Activated CD4-positive, alpha-beta T cell treated with anti-CD3 and anti-CD28 coated beads for 48 hours (primary cell): Measurements from ENCODE around the gene TMEM234.

ENCODE experiments used
- DNase-seq: peaks from one replicate; pipeline ENCODE4 v3.0.0-alpha.2; 2020

The TMEM234 gene

GRCh38 chr1:32199043-32199716, 23.0 kb downstream of the TMEM234 start:
- no peak for DNase-seq

DNA sequence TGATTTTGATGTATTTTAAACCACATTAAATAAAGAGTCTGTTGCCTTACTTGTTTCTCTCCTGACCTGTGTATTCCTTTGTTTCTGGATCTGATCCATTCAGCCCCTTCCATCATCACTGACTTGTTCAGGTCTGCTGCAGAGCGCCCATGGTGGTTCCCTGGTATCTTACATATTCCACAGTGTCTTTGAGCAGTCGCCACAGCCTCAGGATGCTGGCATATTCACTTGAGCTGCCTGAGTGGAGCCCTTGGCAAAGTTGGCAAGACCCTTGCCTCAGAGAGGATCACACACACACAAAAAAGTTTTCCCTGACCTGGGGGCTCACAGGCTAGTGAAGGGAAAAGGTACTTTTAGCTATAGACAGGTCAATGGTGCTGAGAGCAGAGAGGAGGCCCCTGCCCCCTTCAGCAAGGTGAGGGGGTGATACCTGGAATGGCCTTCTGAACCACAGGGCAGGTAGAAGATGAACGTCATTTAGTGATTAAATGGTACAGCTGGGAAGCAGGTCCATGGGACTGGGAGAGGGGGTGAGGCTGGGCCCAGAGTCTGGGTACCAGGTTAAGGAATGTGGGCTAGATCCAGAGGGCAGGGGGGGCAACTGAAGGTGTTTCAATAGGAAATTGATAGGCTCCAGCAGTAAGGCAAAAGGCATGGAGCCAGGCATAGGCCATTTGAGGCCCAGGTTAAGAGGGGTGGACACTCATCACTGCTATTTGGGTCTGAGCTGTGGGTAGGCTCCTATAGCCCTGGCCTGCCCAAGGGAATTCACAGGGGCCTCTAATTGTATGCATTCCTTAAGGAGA, 23.7 kb downstream of the TMEM234 start:
- no peak for DNase-seq

DNA sequence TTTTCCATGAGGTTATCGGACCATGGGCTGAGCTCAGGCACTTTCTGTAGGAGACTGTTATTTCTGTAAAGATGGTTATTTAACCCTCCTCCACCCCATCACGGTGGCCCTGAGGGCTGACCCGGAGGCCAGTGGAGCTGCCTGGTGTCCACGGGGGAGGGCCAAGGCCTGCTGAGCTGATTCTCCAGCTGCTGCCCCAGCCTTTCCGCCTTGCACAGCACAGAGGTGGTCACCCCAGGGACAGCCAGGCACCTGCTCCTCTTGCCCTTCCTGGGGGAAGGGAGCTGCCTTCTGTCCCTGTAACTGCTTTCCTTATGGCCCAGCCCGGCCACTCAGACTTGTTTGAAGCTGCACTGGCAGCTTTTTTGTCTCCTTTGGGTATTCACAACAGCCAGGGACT, 24.3 kb downstream of the TMEM234 start:
- DNase-seq: no peak

GRCh38 chr1:32197074-32197473, 25.1 kb downstream of the TMEM234 start:
- no peak for DNase-seq

DNA sequence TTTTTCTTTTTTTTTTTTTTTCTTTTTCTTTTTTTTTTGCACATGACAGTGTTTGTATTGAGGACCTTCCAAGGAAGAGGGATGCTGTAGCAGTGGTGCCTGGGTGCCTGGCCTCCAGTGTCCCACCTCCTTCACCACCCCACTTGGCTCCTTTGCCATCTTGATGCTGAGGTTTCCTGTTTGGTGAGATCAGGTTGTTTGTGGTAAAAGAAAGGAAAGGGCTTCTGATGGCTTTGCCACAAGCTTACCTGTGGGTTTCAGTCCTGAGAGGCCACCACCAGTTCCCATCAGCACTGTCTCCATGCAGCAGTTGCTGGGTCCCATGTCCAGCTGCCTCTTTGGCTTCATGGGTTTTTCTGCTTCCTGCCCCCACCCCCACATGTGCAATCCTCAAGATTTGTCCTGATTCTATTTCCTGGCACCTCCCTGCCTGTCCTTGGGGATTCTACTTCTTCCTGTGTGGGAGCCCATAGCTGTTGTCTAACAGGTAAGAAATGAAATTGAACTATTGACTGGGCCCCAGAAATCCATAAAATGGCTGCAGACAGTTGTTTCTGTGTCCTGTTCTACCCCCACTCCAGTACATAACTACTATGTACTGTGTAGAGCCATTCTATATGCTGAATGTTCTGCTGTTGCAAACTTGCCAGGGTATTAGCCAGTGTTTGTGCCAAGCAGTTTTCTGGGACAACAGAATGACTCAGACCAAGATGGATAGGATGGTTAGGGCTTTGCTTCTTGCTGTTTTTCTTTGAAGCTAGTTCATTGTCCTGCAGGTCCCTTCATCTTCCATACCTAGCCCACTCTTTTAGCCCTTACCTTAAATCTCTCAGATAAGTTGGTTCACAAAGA, 26.0 kb downstream of the TMEM234 start:
- DNase-seq: no peak

DNA sequence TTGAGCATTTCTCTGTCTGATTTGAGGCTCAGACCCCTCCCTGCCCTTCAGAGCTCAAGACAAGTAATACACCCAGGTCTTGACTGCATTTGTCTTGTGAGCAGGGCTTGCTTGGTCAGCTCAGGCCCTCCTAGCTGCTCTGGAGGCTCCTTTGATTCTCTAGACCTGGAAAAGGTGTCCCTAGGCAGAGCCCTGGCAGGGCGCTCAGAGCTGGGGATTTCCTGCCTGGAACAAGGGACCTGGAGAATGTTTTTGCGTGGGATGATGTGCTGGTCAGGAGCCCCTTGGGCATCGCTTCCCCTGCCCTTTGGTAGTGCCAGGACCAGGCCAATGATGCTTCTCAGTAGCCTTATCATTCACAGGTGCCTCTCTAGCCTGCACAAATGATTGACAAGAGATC, 26.6 kb downstream of the TMEM234 start:
- no peak for DNase-seq

- DNase-seq: no peak
These were observed 27.2 kb downstream of the TMEM234 start for GRCh38 chr1:32194984-32195383.

- DNase-seq: no peak
These were observed 29.8 kb downstream of the TMEM234 start for GRCh38 chr1:32192220-32192948.

DNA sequence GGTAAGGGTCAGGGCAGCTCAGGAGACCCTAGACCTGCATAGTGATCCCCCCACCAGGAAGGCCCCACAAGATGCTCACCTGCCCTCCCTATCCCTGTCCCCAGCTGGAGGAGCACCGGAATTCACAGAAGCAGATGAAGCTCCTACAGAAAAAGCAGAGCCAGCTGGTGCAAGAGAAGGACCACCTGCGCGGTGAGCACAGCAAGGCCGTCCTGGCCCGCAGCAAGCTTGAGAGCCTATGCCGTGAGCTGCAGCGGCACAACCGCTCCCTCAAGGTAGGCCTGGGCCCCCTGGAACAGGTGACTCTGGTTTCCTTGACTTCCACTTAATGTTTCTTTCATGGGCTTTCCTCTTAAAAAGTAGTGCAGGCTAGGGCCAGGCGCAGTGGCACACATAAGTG, 34.3 kb downstream of the TMEM234 start:
- DNase-seq: no peak

DNA sequence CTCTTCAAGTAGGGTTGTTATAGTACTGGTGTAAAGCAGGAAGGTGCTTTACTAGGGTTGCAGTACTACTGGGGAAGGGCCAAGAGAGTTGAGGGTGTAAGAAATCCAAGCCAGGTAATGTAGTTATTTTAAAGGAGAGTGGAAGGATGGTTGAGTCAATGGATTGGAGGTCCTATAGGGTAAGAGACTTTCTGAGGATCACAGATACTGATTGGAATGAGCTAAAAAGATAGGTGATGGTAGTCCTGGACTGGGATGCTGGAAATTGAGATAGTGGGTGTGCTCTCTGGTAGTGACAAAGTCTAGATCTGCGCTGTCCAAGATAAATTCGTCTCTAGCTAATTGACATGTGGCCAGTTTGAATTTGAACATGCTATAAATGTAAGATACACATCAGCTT, 35.7 kb downstream of the TMEM234 start:
- no peak for DNase-seq

GRCh38 chr1:32186077-32186476, 36.1 kb downstream of the TMEM234 start:
- no peak for DNase-seq

- no peak for DNase-seq
These were observed 37.5 kb downstream of the TMEM234 start for GRCh38 chr1:32184650-32185049.

DNA sequence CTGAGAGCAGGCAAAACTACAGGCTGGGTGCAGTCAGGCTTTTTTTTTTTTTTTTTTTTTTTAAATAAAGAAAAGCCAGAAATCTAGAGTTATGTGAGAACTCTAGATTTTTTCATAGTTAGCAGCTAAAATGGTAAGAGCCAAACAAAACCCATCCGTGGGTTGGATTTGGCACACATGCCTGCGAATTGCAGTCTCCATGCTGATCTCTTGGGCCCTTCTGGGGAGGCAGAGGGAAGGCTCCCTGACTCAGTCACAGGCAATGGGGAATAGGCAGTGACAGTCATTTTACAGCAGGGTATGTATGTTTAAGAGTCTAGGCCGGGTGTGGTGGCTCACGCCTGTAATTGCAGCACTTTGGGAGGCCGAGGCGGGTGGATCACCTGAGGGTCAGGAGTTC, 40.1 kb downstream of the TMEM234 start:
- no peak for DNase-seq

GRCh38 chr1:32181563-32181962, 40.6 kb downstream of the TMEM234 start:
- DNase-seq: no peak

DNA sequence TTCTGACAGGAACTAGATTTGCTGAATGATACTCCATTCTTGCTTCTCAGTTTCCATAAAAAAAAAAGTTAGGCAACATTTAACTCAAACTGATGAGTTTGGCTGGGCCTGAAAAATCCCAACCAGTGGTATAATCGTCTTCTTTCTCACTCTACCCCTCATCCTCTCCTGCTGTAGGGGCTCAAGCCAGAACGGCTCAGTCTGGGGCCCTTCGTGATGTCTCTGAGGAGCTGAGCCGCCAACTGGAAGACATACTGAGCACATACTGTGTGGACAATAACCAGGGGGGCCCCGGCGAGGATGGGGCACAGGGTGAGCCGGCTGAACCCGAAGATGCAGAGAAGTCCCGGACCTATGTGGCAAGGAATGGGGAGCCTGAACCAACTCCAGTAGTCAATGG, 41.1 kb downstream of the TMEM234 start:
- no peak for DNase-seq

DNA sequence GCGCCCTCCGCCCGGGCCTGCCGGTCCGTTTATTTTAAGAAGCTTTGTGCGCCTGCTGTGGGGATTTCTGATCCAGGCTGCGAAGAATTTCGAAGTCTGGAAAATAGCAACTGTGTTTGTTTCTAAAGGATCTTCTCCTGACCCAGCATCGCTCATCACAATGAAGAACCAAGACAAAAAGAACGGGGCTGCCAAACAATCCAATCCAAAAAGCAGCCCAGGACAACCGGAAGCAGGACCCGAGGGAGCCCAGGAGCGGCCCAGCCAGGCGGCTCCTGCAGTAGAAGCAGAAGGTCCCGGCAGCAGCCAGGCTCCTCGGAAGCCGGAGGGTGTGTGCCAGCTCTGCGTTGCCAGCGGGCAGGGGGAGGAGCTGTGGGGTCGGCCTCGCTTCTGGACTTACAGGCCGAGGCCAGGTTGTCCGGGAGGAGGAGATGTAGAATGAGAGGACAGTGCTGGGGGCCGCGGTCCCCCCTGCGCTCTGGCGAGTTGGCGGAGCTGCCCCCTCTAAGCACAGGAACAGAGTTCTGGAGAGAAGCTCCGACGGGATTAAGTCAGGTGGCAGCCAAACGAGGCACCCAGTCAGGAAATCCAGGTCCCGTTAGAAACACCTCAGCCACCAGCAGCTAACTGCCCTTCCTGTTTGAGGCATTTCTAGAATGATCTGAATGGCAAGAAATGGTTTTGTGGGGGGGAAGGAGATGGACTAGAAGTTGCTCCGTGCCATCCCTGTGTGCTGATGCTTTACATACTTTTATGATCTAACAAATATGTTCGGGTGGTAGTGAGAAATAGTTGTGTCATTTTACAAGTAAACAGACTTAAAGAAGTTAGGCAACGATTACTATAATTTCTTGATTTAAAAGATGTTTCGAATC, 41.7 kb downstream of the TMEM234 start:
- peak; percentile 59 for DNase-seq

DNA sequence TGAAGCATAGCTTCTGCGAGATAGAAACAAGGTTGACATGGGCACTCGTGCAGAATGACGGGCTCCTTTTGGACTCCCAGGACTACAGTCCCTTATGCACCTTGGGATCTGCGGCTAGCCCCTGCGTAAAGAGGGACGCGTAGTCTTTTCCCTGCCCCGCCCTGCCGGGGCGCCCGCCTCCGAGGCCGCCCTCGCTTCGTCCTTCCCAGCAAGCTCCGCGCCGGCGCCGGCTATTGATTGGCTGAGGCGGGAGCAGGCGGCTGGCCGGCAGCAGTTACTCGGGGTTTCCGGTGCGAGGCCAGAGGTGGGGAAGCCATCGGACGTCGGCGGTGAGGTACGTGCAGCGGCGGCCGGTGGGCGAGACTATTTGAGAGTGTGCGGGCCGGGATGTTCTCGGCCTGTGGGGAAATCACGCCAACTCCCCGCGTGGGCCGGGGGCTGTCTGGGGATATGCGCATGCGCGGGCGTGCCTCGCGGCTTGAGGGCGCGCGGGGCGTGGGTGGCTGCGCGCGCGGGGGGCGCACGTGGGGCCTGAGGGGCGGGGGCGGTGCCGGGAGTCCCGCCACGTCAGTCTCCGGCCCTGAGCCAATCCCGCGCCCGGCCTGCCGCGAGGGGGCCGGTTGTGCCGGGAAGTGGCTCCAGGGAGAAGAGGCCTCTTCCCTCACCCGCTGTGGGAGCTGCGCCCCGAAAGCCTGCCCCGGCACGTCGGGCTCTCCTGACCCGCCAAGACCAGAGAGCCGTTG, 42.5 kb downstream of the TMEM234 start, which contains the start of gene TXLNA:
TSS of gene TXLNA (plus strand) at position 233 of the 743 bp plus-strand sequence. CDS start 671 bp downstream, outside the sequence.
- peak; percentile 94 for DNase-seq

DNA sequence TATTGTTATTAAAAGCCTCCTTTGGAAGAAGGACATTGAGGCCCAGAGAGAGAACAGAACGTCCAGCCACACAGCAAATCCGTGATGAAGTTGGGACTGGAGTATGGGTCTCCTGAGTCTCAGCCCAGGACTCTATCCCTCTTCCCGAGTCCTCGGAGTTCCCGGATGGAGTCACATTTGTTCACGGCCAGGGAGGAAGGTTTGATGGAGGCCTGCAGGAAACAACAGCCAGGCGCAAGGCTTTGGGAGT, 43.0 kb downstream of the TMEM234 start:
- no peak for DNase-seq

- no peak for DNase-seq
These were observed 43.6 kb downstream of the TMEM234 start for GRCh38 chr1:32178380-32179192.

DNA sequence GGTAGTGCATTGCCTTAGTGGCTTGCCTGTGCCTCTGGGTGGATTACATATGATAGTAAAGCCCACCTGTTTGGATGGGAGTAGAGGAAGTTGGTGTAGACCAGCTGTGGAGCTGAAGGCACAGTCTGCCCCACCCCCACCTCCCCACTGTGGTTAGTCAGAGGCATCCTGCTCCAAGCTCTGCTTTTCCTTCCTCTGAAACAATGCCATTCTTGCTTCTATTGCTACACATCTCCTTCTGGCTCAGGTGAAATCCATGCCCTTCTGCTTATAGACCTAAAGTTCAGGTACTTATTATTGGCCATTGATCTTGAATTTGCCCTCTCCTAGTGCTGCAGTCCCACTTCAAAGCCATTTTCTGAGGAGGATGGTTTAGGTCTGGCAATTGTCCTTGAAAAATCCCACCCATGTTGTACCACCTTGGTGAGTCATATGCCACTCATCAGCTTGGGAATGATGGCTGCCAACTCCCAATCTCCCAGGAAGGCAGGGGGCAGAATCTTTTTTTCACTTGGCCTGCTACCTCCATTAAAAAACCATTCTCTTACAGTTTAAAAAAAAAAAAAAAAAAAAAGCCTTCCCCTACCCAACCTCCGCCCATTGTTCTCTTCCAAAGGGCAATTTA, 49.4 kb downstream of the TMEM234 start:
- no peak for DNase-seq
